Measurements from ENCODE around the gene BLTP3A. TPM values are rescaled to one million over a fixed set of nuclear protein-coding genes. Genes with fewer than 3 reads are reported as not detected.
"Not testable (repeated sequence)": the region's sequence is repeated elsewhere in the genome, so short reads cannot be mapped to it uniquely, and the experiment has no call there.

BLTP3A gene
- total RNA-seq, 2 donors from 2014 or later = 10.1 to 12.9 TPM

DNA sequence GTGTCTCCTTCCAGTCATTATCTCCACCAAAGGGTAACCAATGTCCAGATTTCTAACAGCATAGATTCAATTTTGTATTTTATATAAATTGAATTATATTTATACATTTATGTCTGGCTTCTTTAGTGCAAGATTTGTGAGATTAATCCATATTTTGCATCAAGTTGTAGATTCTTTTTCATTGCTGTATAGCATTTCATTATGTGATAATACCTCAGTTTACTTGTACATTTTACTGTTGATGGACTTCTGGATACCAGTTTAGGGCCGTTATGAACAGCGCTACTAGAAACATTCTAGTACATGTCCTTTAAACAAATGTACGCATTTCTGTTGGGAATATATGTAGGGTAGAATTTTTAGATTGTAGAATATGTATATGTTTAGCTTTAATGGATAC, 6.2 kb downstream of the BLTP3A start:
- DNase-seq (no peak), ATAC-seq (no peak)
- intact Hi-C loops (cut with DNase I) = no loop called here
- H3K36me3 ChIP-seq (replicated peaks in 1 of 2; ENCODE audit: insufficient read depth in 1 of 2, low read depth in 2 of 2) = no peaks in the 10 kb centered on the region
- H3K27ac ChIP-seq = no peak overlapping the region
- peaks cover 26% of the 10 kb centered on the region for H3K4me1 ChIP-seq
- TF ChIP-seq, protein P1, sequence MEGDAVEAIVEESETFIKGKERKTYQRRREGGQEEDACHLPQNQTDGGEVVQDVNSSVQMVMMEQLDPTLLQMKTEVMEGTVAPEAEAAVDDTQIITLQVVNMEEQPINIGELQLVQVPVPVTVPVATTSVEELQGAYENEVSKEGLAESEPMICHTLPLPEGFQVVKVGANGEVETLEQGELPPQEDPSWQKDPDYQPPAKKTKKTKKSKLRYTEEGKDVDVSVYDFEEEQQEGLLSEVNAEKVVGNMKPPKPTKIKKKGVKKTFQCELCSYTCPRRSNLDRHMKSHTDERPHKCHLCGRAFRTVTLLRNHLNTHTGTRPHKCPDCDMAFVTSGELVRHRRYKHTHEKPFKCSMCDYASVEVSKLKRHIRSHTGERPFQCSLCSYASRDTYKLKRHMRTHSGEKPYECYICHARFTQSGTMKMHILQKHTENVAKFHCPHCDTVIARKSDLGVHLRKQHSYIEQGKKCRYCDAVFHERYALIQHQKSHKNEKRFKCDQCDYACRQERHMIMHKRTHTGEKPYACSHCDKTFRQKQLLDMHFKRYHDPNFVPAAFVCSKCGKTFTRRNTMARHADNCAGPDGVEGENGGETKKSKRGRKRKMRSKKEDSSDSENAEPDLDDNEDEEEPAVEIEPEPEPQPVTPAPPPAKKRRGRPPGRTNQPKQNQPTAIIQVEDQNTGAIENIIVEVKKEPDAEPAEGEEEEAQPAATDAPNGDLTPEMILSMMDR (IDR thresholded peaks at IDR 0.05) = no peak
- TF ChIP-seq POLR2A (IDR thresholded peaks at IDR 0.05) = no peak
- H3K27me3 ChIP-seq = no peaks in the 10 kb centered on the region
- H3K9me3 ChIP-seq = no peaks in the 10 kb centered on the region
- no peak overlapping the region for H3K4me3 ChIP-seq
- 89 to 94% methylated on average over 3 of the region's 3 CpGs for WGBS, 2 donors

GRCh38 chr6:34799547-34799946, 7.7 kb downstream of the BLTP3A start:
- no peak for ATAC-seq
- WGBS, 2 donors = 76% methylated on average over 3 of the region's 3 CpGs
- no peaks in the 10 kb centered on the region for H3K9me3 ChIP-seq
- intact Hi-C loops (cut with DNase I) = no loop called here
- TF ChIP-seq, protein P1 (IDR thresholded peaks at IDR 0.05) = no peak
- TF ChIP-seq POLR2A (IDR thresholded peaks at IDR 0.05) = no peak
- no peak overlapping the region for H3K4me3 ChIP-seq
- H3K36me3 ChIP-seq (replicated peaks in 1 of 2; ENCODE audit: insufficient read depth in 1 of 2, low read depth in 2 of 2) = no peaks in the 10 kb centered on the region
- H3K4me1 ChIP-seq = peaks cover 32% of the 10 kb centered on the region
- H3K27ac ChIP-seq = no peak overlapping the region
- no peaks in the 10 kb centered on the region for H3K27me3 ChIP-seq
- no peak for DNase-seq

DNA sequence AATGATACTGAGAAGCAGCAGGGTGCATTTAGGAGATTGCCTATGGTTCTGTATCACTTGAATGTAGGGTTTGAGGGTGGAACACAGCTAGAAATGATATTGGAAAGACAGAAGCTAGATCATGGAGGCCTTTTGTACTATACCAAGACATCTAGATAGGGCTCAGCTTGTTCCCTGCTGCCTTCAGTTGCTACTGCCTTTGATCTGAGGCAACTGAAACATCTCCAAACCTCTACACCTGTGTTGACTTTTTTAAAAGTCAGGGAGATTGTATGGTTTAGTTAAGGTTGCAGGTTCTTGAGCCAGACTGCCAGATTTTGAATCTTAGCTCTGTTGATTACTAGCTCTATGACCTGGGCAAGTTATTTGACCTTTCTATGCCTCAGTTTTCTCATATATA, 12.7 kb downstream of the BLTP3A start:
- DNase-seq (no peak), ATAC-seq (no peak)
- TF ChIP-seq, protein P1 (IDR thresholded peaks at IDR 0.05) = no peak
- TF ChIP-seq POLR2A (IDR thresholded peaks at IDR 0.05) = no peak
- no peaks in the 10 kb centered on the region for H3K9me3 ChIP-seq
- peaks cover 33% of the 10 kb centered on the region for H3K4me1 ChIP-seq
- intact Hi-C loops (cut with DNase I) = no loop called here
- H3K4me3 ChIP-seq = no peak overlapping the region
- no peaks in the 10 kb centered on the region for H3K36me3 ChIP-seq (replicated peaks in 1 of 2; ENCODE audit: insufficient read depth in 1 of 2, low read depth in 2 of 2)
- no peaks in the 10 kb centered on the region for H3K27me3 ChIP-seq
- no peak overlapping the region for H3K27ac ChIP-seq

- H3K27ac ChIP-seq; DNase-seq; intact Hi-C loops (cut with DNase I): not testable (repeated sequence)
Measured at GRCh38 chr6:34805074-34805473, 13.2 kb downstream of the BLTP3A start.

GRCh38 chr6:34806738-34807453, 15.0 kb downstream of the BLTP3A start:
- H3K27me3 ChIP-seq = no peaks in the 10 kb centered on the region
- intact Hi-C loops (cut with DNase I) = no loop called here
- DNase-seq (no peak), ATAC-seq (no peak)
- no peak overlapping the region for H3K27ac ChIP-seq
- H3K4me3 ChIP-seq = no peak overlapping the region
- TF ChIP-seq, protein P1 (IDR thresholded peaks at IDR 0.05) = no peak
- TF ChIP-seq POLR2A (IDR thresholded peaks at IDR 0.05) = no peak
- no peaks in the 10 kb centered on the region for H3K36me3 ChIP-seq (replicated peaks in 1 of 2; ENCODE audit: insufficient read depth in 1 of 2, low read depth in 2 of 2)
- peaks cover 51% of the 10 kb centered on the region for H3K4me1 ChIP-seq
- WGBS, 2 donors = 80 to 92% methylated on average over 8 to 9 of the region's 9 CpGs
- H3K9me3 ChIP-seq = no peaks in the 10 kb centered on the region

More at GRCh38 chr6:34805074-34805473, 13.2 kb downstream of the BLTP3A start:
- not testable (repeated sequence) for H3K9me3 ChIP-seq; H3K4me3 ChIP-seq; ATAC-seq; H3K36me3 ChIP-seq (replicated peaks in 1 of 2; ENCODE audit: insufficient read depth in 1 of 2, low read depth in 2 of 2); H3K27me3 ChIP-seq
- 86 to 91% methylated on average over 6 of the region's 6 CpGs for WGBS, 2 donors
- H3K4me1 ChIP-seq = peaks cover 36% of the 10 kb centered on the region

- not testable (repeated sequence) for H3K27ac ChIP-seq
Measured at GRCh38 chr6:34808473-34808872, 16.6 kb downstream of the BLTP3A start.

DNA sequence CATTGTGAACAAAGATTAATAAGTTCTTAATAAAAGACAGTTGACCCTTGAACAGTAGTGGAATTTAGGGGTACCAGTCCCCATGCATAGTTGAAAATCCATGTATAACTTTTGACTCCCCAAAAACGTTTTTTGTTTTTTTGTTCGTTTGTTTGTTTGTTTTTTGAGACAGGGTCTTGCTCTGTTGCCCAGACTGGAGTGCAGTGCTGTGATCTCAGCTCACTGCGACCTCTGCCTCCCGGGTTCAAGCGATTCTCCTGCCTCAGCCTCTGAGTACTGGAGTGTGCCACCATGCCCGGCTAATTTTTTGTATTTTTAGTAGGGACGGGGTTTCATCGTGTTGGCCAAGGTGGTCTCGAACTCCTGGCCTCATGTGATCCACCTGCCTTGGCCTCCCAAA, 17.5 kb downstream of the BLTP3A start:
- intact Hi-C loops (cut with DNase I); H3K27me3 ChIP-seq; H3K36me3 ChIP-seq (replicated peaks in 1 of 2; ENCODE audit: insufficient read depth in 1 of 2, low read depth in 2 of 2); H3K9me3 ChIP-seq; H3K27ac ChIP-seq; H3K4me3 ChIP-seq; ATAC-seq; DNase-seq: not testable (repeated sequence)
- 79 to 80% methylated on average over 9 of the region's 9 CpGs for WGBS, 2 donors
- H3K4me1 ChIP-seq = peaks cover 58% of the 10 kb centered on the region

More at GRCh38 chr6:34808473-34808872, 16.6 kb downstream of the BLTP3A start:
- H3K36me3 ChIP-seq (replicated peaks in 1 of 2; ENCODE audit: insufficient read depth in 1 of 2, low read depth in 2 of 2); H3K27me3 ChIP-seq; ATAC-seq; DNase-seq; H3K4me3 ChIP-seq; H3K9me3 ChIP-seq; intact Hi-C loops (cut with DNase I): not testable (repeated sequence)
- peaks cover 62% of the 10 kb centered on the region for H3K4me1 ChIP-seq
- 92 to 98% methylated on average over 3 of the region's 3 CpGs for WGBS, 2 donors

Data from body of pancreas (tissue), 4 donors.